Ishikawa (cell line): ENCODE data around the gene SLC8A1.

ENCODE experiments used
- CEBPB ChIP-seq: IDR thresholded peaks from 2 replicates; pipeline ENCODE4 v1.6.1; 2012
- EGR1 ChIP-seq: IDR thresholded peaks from 2 replicates; pipeline ENCODE4 v1.6.1; 2012
- EP300 ChIP-seq: IDR thresholded peaks from 2 replicates; pipeline ENCODE4 v1.6.1; 2012; ENCODE audit warnings: borderline replicate concordance
- RAD21 ChIP-seq: IDR thresholded peaks from 2 replicates; pipeline ENCODE4 v1.6.1; 2012; ENCODE audit warnings: low read depth
- TAF1 ChIP-seq: IDR thresholded peaks from 2 replicates; pipeline ENCODE4 v1.6.1; 2012; ENCODE audit warnings: low read depth, mild to moderate bottlenecking
- TCF12 ChIP-seq: IDR thresholded peaks from 2 replicates; pipeline ENCODE4 v1.6.1; 2012; ENCODE audit warnings: low read depth
- TEAD4 ChIP-seq: IDR thresholded peaks from 2 replicates; pipeline ENCODE4 v1.6.1; 2012
- TF ChIP-seq, protein P1 (sequence below): IDR thresholded peaks from 2 replicates; pipeline ENCODE4 v1.6.1; 2012; ENCODE audit warnings: low read depth, mild to moderate bottlenecking

DNA sequence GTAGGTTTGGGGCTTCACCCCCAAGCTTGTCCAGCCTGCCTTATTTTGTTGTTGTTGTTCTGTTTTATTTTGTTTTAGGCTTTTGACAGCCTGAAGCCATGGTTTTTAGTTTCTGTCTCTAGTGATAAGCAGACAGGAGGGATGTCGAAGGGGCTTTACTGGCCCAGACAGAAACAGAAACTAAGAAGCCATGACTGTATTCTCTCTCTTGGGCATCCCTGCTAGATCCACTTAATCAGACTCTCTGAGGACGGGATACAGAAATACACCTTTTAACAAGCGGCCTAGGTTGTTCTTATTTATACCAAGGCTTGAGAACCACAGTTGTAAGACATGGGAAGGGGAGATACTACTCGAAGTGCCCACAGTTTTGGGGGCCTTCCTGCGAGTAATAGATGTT, 330.9 kb downstream of the SLC8A1 start:
- TF ChIP-seq, protein P1, sequence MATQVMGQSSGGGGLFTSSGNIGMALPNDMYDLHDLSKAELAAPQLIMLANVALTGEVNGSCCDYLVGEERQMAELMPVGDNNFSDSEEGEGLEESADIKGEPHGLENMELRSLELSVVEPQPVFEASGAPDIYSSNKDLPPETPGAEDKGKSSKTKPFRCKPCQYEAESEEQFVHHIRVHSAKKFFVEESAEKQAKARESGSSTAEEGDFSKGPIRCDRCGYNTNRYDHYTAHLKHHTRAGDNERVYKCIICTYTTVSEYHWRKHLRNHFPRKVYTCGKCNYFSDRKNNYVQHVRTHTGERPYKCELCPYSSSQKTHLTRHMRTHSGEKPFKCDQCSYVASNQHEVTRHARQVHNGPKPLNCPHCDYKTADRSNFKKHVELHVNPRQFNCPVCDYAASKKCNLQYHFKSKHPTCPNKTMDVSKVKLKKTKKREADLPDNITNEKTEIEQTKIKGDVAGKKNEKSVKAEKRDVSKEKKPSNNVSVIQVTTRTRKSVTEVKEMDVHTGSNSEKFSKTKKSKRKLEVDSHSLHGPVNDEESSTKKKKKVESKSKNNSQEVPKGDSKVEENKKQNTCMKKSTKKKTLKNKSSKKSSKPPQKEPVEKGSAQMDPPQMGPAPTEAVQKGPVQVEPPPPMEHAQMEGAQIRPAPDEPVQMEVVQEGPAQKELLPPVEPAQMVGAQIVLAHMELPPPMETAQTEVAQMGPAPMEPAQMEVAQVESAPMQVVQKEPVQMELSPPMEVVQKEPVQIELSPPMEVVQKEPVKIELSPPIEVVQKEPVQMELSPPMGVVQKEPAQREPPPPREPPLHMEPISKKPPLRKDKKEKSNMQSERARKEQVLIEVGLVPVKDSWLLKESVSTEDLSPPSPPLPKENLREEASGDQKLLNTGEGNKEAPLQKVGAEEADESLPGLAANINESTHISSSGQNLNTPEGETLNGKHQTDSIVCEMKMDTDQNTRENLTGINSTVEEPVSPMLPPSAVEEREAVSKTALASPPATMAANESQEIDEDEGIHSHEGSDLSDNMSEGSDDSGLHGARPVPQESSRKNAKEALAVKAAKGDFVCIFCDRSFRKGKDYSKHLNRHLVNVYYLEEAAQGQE: no peak
- TF ChIP-seq EGR1 (no peak), CEBPB (no peak), EP300 (no peak), RAD21 (no peak), TAF1 (no peak), TEAD4 (no peak), TCF12 (no peak)
